HL-60 (cell line): ENCODE data around the gene RNF220.

Experiments
- DNase-seq, 2 experiments: peaks; one replicate each; pipeline ENCODE4 v3.0.0-alpha.2; 2010 to 2020; ENCODE audit warnings: low read depth in 1 of 2, low spot score in 1 of 2
- H3K27ac ChIP-seq: fragments of 250-450 bp; sonication (Bioruptor Pico); replicated peaks from 2 replicates; pipeline ENCODE4 v1.5.1; 2020; ENCODE audit warnings: mild to moderate bottlenecking, moderate library complexity
- H3K27me3 ChIP-seq: fragments of 250-450 bp; sonication (Bioruptor Pico); 2 replicates; pipeline ENCODE4 v1.5.1; 2021; ENCODE audit warnings: mild to moderate bottlenecking, moderate library complexity; ENCODE audit not compliant: insufficient read depth, poor library complexity, severe bottlenecking
- H3K4me3 ChIP-seq: replicated peaks from 2 replicates; pipeline ENCODE4 v1.5.1; 2011; ENCODE audit warnings: mild to moderate bottlenecking, control low read depth, low read length; ENCODE audit not compliant: insufficient read depth
- GABPA ChIP-seq: IDR thresholded peaks from 2 replicates; pipeline ENCODE4 v1.6.1; 2012; ENCODE audit warnings: low read depth
- POLR2AphosphoS5 ChIP-seq: IDR thresholded peaks from 2 replicates; pipeline ENCODE4 v1.6.1; 2012; ENCODE audit warnings: low read depth
- SPI1 ChIP-seq: IDR thresholded peaks from 2 replicates; pipeline ENCODE4 v1.6.1; 2012; ENCODE audit warnings: low read depth, mild to moderate bottlenecking, borderline replicate concordance
- TF ChIP-seq, protein P1 (sequence below): IDR thresholded peaks from one replicate; pipeline ENCODE4 v1.5.1; 2011; ENCODE audit warnings: low read length, control low read depth, inconsistent platforms; ENCODE audit not compliant: insufficient read depth
- TF ChIP-seq, protein P2 (sequence below): IDR thresholded peaks from 2 replicates; pipeline ENCODE4 v1.6.1; 2012; ENCODE audit warnings: low read depth; ENCODE audit not compliant: insufficient replicate concordance

RNF220 gene

GRCh38 chr1:44631647-44632539, 226.8 kb downstream of the RNF220 start:
- H3K4me3 ChIP-seq, result peak overlapping the region; percentile 50
- peak overlapping the region; percentile 96 for H3K27ac ChIP-seq
- TF ChIP-seq GABPA (no peak), SPI1 (peak; percentile 52; the same call in 1 of the 2 replicates), POLR2AphosphoS5 (peak; percentile 89)
- TF ChIP-seq, protein P1, sequence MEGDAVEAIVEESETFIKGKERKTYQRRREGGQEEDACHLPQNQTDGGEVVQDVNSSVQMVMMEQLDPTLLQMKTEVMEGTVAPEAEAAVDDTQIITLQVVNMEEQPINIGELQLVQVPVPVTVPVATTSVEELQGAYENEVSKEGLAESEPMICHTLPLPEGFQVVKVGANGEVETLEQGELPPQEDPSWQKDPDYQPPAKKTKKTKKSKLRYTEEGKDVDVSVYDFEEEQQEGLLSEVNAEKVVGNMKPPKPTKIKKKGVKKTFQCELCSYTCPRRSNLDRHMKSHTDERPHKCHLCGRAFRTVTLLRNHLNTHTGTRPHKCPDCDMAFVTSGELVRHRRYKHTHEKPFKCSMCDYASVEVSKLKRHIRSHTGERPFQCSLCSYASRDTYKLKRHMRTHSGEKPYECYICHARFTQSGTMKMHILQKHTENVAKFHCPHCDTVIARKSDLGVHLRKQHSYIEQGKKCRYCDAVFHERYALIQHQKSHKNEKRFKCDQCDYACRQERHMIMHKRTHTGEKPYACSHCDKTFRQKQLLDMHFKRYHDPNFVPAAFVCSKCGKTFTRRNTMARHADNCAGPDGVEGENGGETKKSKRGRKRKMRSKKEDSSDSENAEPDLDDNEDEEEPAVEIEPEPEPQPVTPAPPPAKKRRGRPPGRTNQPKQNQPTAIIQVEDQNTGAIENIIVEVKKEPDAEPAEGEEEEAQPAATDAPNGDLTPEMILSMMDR, result no peak
- TF ChIP-seq, protein P2, sequence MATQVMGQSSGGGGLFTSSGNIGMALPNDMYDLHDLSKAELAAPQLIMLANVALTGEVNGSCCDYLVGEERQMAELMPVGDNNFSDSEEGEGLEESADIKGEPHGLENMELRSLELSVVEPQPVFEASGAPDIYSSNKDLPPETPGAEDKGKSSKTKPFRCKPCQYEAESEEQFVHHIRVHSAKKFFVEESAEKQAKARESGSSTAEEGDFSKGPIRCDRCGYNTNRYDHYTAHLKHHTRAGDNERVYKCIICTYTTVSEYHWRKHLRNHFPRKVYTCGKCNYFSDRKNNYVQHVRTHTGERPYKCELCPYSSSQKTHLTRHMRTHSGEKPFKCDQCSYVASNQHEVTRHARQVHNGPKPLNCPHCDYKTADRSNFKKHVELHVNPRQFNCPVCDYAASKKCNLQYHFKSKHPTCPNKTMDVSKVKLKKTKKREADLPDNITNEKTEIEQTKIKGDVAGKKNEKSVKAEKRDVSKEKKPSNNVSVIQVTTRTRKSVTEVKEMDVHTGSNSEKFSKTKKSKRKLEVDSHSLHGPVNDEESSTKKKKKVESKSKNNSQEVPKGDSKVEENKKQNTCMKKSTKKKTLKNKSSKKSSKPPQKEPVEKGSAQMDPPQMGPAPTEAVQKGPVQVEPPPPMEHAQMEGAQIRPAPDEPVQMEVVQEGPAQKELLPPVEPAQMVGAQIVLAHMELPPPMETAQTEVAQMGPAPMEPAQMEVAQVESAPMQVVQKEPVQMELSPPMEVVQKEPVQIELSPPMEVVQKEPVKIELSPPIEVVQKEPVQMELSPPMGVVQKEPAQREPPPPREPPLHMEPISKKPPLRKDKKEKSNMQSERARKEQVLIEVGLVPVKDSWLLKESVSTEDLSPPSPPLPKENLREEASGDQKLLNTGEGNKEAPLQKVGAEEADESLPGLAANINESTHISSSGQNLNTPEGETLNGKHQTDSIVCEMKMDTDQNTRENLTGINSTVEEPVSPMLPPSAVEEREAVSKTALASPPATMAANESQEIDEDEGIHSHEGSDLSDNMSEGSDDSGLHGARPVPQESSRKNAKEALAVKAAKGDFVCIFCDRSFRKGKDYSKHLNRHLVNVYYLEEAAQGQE, result peak; percentile 71
- DNase-seq, result peak; percentile 89 to 90
- no peaks in the 10 kb centered on the region for H3K27me3 ChIP-seq

- DNase-seq, result peak; percentile 24 to 36
- peak overlapping the region; percentile 50 for H3K4me3 ChIP-seq
- H3K27me3 ChIP-seq, result no peaks in the 10 kb centered on the region
- TF ChIP-seq, protein P2, result no peak
- TF ChIP-seq, protein P1, result no peak
- TF ChIP-seq SPI1 (no peak), GABPA (no peak), POLR2AphosphoS5 (no peak)
- peak overlapping the region; percentile 96 for H3K27ac ChIP-seq
Measured at GRCh38 chr1:44632598-44632997, 227.5 kb downstream of the RNF220 start.

- H3K4me3 ChIP-seq, result no peak overlapping the region
- no peak for TF ChIP-seq POLR2AphosphoS5
- TF ChIP-seq, protein P1, result no peak
- no peak for TF ChIP-seq GABPA
- TF ChIP-seq, protein P2, result no peak
- TF ChIP-seq SPI1, result no peak
- no peak for DNase-seq
Measured at GRCh38 chr1:44634606-44635189, 229.6 kb downstream of the RNF220 start.

More at GRCh38 chr1:44634606-44635189, 229.6 kb downstream of the RNF220 start:
- Histone ChIP-seq H3K27me3 (no peaks in the 10 kb centered on the region), H3K27ac (no peak overlapping the region)
